HCT116 (cell line): ENCODE results near the gene ZNF618. TPM values are rescaled to one million over a fixed set of nuclear protein-coding genes. Genes with fewer than 3 reads are reported as not detected.

ENCODE experiments used
- ATAC-seq: fragments of 200-7000 bp; cut with Tn5 transposase; 2 replicates; pipeline ENCODE4 v1.9.1; 2020; ENCODE audit warnings: mild to moderate bottlenecking, moderate library complexity
- BruUV-seq: library from RNA; stranded (reverse); fragments of 400-500 nt; replicated peaks from 2 replicates; lab custom pipeline; 2021; lab: Mats Ljungman, UMichigan
- CTCF ChIA-PET: fragments of 300-600 bp; sonication (Branson Sonifier 250); formaldehyde crosslinking; loops from one replicate; lab custom pipeline; 2021; ENCODE audit warnings: antibody characterized with exemption; lab: Charles Lee
- POLR2A ChIA-PET: fragments of 300-600, 350-600 bp; sonication (Branson Sonifier 250); formaldehyde crosslinking; loops from one replicate; lab custom pipeline; 2021; ENCODE audit warnings: antibody characterized with exemption; lab: Charles Lee
- RAD21 ChIA-PET, 2 experiments: fragments of 300-600 bp; sonication (Branson Sonifier 250); formaldehyde crosslinking; loops; one replicate each; lab custom pipeline; 2023; ENCODE audit warnings: low total read pairs in 2 of 2; ENCODE audit not compliant: uncharacterized antibody in 2 of 2, unreplicated experiment in 2 of 2, low non-redundant PET in 1 of 2; lab: Charles Lee
- DNase-seq: peaks from one replicate; pipeline ENCODE4 v3.0.0-alpha.2; 2010; ENCODE audit warnings: low read depth, low spot score
- H2AFZ ChIP-seq: fragments of 200-600 bp; shearing (Covaris generic), sonication (generic); 2 replicates; pipeline ENCODE4 v1.6.1; 2017; ENCODE audit warnings: low read depth, mixed run types, mixed read lengths, antibody characterized with exemption, low read length; ENCODE audit not compliant: poor library complexity, severe bottlenecking
- H3K27ac ChIP-seq: 2 replicates; pipeline ENCODE4 v1.5.1; 2012; ENCODE audit warnings: low read depth, low read length
- H3K27me3 ChIP-seq: fragments of 200-600 bp; sonication (generic); 2 replicates; pipeline ENCODE4 v1.6.1; 2016; ENCODE audit warnings: mixed run types, low read length, mixed read lengths; ENCODE audit not compliant: insufficient read depth
- H3K36me3 ChIP-seq, 2 experiments: fragments of 200-500 bp in 1 of 2; fragments of 200-600 bp in 1 of 2; sonication (Bioruptor generic) in 1 of 2; sonication (generic) in 1 of 2; 2 replicates each; pipeline versions ENCODE4 v1.5.1 to v1.6.1; 2014 to 2016; ENCODE audit warnings: low read length in 2 of 2, inconsistent platforms in 1 of 2, mixed read lengths in 1 of 2, mixed run types in 1 of 2; ENCODE audit not compliant: insufficient read depth in 2 of 2, control insufficient read depth in 1 of 2
- H3K4me1 ChIP-seq, 2 experiments: fragments of 200-600 bp in 1 of 2; sonication (generic) in 1 of 2; 2 replicates each; pipeline versions ENCODE4 v1.5.1 to v1.6.1; 2012 to 2017; ENCODE audit warnings: low read length in 2 of 2, inconsistent platforms in 1 of 2, mild to moderate bottlenecking in 1 of 2, mixed read lengths in 1 of 2, mixed run types in 1 of 2, moderate library complexity in 1 of 2; ENCODE audit not compliant: insufficient read depth in 2 of 2, control insufficient read depth in 1 of 2
- H3K4me2 ChIP-seq: fragments of 200-600 bp; sonication (generic); 2 replicates; pipeline ENCODE4 v1.6.1; 2017; ENCODE audit warnings: mixed run types, low read length, mixed read lengths
- H3K4me3 ChIP-seq, 2 experiments: fragments of 200-600 bp in 1 of 2; sonication (generic) in 1 of 2; replicated peaks in 1 of 2; 2 replicates each; pipeline ENCODE4 v1.5.1; 2011 to 2016; ENCODE audit warnings: low read length in 2 of 2, control low read depth in 1 of 2, low read depth in 1 of 2, mild to moderate bottlenecking in 1 of 2, mixed read lengths in 1 of 2, mixed run types in 1 of 2
- H3K79me2 ChIP-seq: fragments of 200-600 bp; sonication (generic); 2 replicates; pipeline ENCODE4 v1.6.1; 2017; ENCODE audit warnings: mild to moderate bottlenecking, mixed run types, low read length, moderate library complexity, mixed read lengths; ENCODE audit not compliant: insufficient read depth
- H3K9ac ChIP-seq: fragments of 200-600 bp; sonication (generic); 2 replicates; pipeline ENCODE4 v1.6.1; 2016; ENCODE audit warnings: low read length, mixed read lengths
- H3K9me2 ChIP-seq: fragments of 200-600 bp; sonication (generic), shearing (Covaris generic); 2 replicates; pipeline ENCODE4 v1.6.1; 2017; ENCODE audit warnings: mixed run types, mild to moderate bottlenecking, moderate library complexity; ENCODE audit not compliant: insufficient read depth
- H3K9me3 ChIP-seq, 2 experiments: fragments of 200-500 bp in 1 of 2; fragments of 200-600 bp in 1 of 2; sonication (Bioruptor generic) in 1 of 2; sonication (generic) in 1 of 2; 2 replicates each; pipeline ENCODE4 v1.6.1; 2014 to 2017; ENCODE audit warnings: low read length in 2 of 2, mixed read lengths in 2 of 2, inconsistent platforms in 1 of 2, low read depth in 1 of 2, mild to moderate bottlenecking in 1 of 2, mixed run types in 1 of 2, moderate library complexity in 1 of 2; ENCODE audit not compliant: control insufficient read depth in 1 of 2, insufficient read depth in 1 of 2
- H4K20me1 ChIP-seq: fragments of 200-600 bp; sonication (generic), shearing (Covaris generic); 2 replicates; pipeline ENCODE4 v1.6.1; 2017; ENCODE audit warnings: mixed run types, mild to moderate bottlenecking, moderate library complexity; ENCODE audit not compliant: insufficient read depth
- CEBPB ChIP-seq: IDR thresholded peaks from 2 replicates; pipeline ENCODE4 v1.6.1; 2012; ENCODE audit warnings: low read depth
- ELF1 ChIP-seq: IDR thresholded peaks from 2 replicates; pipeline ENCODE4 v1.6.1; 2012; ENCODE audit warnings: low read depth, borderline replicate concordance
- FOSL1 ChIP-seq: IDR thresholded peaks from 2 replicates; pipeline ENCODE4 v1.6.1; 2012; ENCODE audit warnings: low read depth
- POLR2A ChIP-seq: IDR thresholded peaks from 2 replicates; pipeline ENCODE4 v1.7.0; 2011; ENCODE audit warnings: borderline replicate concordance; ENCODE audit not compliant: insufficient read depth, insufficient read length; ENCODE audit errors: extremely low read depth
- SIN3A ChIP-seq: IDR thresholded peaks from 2 replicates; pipeline ENCODE4 v1.6.1; 2012; ENCODE audit warnings: low read depth
- SP1 ChIP-seq: IDR thresholded peaks from 2 replicates; pipeline ENCODE4 v1.6.1; 2012; ENCODE audit warnings: low read depth
- intact Hi-C: fragments of 100-400 bp; cut with micrococcal nuclease; formaldehyde crosslinking; loops from 2 replicates; pipeline ENCODE4 v1.10.0; 2022
- total RNA-seq: library from RNA; stranded (reverse); gene quantifications from one replicate; pipeline ENCODE4 v1.2.1, GENCODE V29; 2021; ENCODE audit not compliant: unreplicated experiment
- TF ChIP-seq, protein P1 (sequence below), 3 experiments: fragments of 200-600 bp in 1 of 3; sonication (generic) in 1 of 3; IDR thresholded peaks in 2 of 3; conservative IDR thresholded peaks in 1 of 3; 2 replicates each; pipeline ENCODE4 v1.5.1; 2012 to 2017; ENCODE audit warnings: low read depth in 2 of 3, low read length in 2 of 3, antibody characterized with exemption in 1 of 3, borderline replicate concordance in 1 of 3, control low read depth in 1 of 3, mild to moderate bottlenecking in 1 of 3, mixed read lengths in 1 of 3, mixed run types in 1 of 3, moderate library complexity in 1 of 3; ENCODE audit not compliant: insufficient read depth in 1 of 3
- TF ChIP-seq, protein P2 (sequence below): IDR thresholded peaks from 2 replicates; pipeline ENCODE4 v1.6.1; 2012; ENCODE audit warnings: low read depth
- TF ChIP-seq, protein P3 (sequence below): IDR thresholded peaks from 2 replicates; pipeline ENCODE4 v1.6.1; 2012

Gene ZNF618
- total RNA-seq, 1 experiment from 2014 or later = 13.5 TPM

DNA sequence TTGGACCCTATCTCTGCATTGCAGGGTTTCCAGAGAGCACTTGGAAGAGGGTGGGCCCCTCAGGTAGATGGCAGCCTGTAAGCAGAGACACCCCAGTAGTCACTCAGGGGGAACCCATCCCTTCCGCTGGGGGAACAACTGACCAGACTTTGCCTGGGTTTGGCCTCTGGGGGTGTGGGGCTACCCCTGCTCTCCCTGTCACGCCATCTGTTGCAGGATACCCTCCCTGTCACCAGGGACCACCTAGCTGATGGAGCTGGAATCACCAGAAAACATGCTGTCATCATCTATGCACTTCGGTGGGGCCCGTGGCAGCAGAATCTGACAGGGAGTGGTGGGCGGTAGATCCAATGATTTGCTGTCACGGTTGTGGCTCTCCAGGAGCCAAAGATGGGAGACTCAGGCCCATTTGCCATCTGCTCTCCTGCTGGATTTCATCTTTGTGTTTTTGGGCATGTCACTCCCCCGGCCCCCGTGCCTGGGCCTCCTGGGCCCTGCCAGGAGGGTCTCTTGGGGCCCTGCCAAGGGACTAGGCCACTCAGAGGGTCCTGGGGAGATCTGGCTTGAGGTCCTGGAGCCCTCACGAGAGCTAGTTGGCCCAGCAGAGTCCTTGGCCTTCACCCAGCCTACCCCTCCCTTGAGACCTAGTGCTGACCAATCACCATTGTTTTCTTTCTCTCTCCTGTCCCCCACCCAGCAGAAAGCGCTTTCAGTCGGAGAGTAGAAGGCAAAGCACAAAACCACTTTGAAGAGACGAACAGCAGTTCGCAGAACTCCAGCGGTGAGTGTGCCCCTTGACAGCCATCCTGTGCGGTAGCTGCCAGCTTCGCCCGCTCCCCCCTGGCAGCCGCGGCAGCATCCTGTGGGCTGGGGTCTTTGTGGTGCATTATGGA, 156.1 kb downstream of the ZNF618 start:
- ChIA-PET POLR2A (no interaction called here), CTCF (no interaction called here), RAD21 (interaction anchor here in 1 of 2 experiments (0.6 kb wide), 1 partner anchor 218 kb away, joined by 3 read pairs; no protein-coding TSS in a partner anchor)
- Histone ChIP-seq H3K4me3 (no peak overlapping the region), H4K20me1 (no peaks in the 10 kb centered on the region), H3K9me2 (no peaks in the 10 kb centered on the region), H3K4me1 (no peaks in the 10 kb centered on the region), H3K27me3 (no peaks in the 10 kb centered on the region), H3K4me2 (no peak overlapping the region), H3K36me3 (no peaks in the 10 kb centered on the region), H2AFZ (no peak overlapping the region), H3K27ac (no peak overlapping the region), H3K79me2 (no peaks in the 10 kb centered on the region), H3K9ac (no peak overlapping the region), H3K9me3 (no peaks in the 10 kb centered on the region)
- TF ChIP-seq SIN3A (no peak), ELF1 (no peak), CEBPB (no peak), POLR2A (no peak), FOSL1 (no peak), SP1 (no peak)
- TF ChIP-seq, protein P1, sequence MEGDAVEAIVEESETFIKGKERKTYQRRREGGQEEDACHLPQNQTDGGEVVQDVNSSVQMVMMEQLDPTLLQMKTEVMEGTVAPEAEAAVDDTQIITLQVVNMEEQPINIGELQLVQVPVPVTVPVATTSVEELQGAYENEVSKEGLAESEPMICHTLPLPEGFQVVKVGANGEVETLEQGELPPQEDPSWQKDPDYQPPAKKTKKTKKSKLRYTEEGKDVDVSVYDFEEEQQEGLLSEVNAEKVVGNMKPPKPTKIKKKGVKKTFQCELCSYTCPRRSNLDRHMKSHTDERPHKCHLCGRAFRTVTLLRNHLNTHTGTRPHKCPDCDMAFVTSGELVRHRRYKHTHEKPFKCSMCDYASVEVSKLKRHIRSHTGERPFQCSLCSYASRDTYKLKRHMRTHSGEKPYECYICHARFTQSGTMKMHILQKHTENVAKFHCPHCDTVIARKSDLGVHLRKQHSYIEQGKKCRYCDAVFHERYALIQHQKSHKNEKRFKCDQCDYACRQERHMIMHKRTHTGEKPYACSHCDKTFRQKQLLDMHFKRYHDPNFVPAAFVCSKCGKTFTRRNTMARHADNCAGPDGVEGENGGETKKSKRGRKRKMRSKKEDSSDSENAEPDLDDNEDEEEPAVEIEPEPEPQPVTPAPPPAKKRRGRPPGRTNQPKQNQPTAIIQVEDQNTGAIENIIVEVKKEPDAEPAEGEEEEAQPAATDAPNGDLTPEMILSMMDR (IDR thresholded peaks at IDR 0.05 in 2 of 3, conservative IDR thresholded peaks at IDR 0.05 in 1 of 3; ENCODE audit: borderline replicate concordance in 1 of 3, insufficient read depth in 1 of 3, low read depth in 2 of 3, low read length in 2 of 3) = no peak
- TF ChIP-seq, protein P2, sequence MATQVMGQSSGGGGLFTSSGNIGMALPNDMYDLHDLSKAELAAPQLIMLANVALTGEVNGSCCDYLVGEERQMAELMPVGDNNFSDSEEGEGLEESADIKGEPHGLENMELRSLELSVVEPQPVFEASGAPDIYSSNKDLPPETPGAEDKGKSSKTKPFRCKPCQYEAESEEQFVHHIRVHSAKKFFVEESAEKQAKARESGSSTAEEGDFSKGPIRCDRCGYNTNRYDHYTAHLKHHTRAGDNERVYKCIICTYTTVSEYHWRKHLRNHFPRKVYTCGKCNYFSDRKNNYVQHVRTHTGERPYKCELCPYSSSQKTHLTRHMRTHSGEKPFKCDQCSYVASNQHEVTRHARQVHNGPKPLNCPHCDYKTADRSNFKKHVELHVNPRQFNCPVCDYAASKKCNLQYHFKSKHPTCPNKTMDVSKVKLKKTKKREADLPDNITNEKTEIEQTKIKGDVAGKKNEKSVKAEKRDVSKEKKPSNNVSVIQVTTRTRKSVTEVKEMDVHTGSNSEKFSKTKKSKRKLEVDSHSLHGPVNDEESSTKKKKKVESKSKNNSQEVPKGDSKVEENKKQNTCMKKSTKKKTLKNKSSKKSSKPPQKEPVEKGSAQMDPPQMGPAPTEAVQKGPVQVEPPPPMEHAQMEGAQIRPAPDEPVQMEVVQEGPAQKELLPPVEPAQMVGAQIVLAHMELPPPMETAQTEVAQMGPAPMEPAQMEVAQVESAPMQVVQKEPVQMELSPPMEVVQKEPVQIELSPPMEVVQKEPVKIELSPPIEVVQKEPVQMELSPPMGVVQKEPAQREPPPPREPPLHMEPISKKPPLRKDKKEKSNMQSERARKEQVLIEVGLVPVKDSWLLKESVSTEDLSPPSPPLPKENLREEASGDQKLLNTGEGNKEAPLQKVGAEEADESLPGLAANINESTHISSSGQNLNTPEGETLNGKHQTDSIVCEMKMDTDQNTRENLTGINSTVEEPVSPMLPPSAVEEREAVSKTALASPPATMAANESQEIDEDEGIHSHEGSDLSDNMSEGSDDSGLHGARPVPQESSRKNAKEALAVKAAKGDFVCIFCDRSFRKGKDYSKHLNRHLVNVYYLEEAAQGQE = no peak
- TF ChIP-seq, protein P3, sequence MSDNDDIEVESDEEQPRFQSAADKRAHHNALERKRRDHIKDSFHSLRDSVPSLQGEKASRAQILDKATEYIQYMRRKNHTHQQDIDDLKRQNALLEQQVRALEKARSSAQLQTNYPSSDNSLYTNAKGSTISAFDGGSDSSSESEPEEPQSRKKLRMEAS = no peak
- ATAC-seq = no peak
- no TSS peak for BruUV-seq
- DNase-seq = no peak
- intact Hi-C loops = no loop called here
